HG03066 (cell line): ENCODE results near the gene TMEM222.
"Not testable (repeated sequence)": the region's sequence is repeated elsewhere in the genome, so short reads cannot be mapped to it uniquely, and the experiment has no call there.

Experiments
- ATAC-seq: cut with Tn5 transposase; IDR thresholded peaks from one replicate; pipeline ENCODE4 v1.9.1; 2021; ENCODE audit warnings: low read depth; ENCODE audit not compliant: unreplicated experiment

Gene TMEM222

DNA sequence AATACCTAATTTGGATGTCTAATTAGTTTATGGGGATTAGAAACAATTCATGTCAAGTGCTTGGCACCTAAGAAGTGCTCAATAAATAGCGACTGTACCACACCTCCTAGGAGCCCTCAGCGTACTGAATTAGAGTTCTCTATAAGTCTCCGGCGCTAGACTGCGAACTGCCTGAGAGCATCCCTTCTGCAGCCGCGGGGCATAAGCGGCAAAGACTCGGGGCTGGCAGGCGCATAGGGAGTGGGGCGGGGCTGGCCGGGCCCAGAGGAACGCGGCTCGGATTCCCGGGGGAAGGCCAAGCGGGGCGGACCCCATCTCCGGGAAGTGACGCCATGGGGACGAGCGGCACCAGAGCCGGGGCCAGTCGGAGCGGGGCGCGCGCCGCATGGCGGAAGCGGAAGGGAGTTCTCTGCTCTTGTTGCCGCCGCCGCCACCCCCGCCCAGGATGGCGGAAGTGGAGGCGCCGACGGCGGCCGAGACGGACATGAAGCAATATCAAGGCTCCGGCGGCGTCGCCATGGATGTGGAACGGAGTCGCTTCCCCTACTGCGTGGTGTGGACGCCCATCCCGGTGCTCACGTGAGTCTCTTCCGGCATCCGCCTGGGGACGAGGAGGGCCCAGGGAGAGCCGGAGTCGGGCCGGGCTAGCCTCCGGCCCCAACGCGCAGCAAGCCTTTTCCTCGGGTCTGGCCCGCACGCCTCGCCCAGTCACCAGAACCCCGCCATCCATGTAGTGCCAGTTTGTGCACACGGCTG is at the start of gene TMEM222:
TMEM222 (plus strand) TSS at position 351 of the 756 bp plus-strand sequence; CDS start at position 386, 35 bp downstream.
- ATAC-seq: peak; percentile 93

DNA sequence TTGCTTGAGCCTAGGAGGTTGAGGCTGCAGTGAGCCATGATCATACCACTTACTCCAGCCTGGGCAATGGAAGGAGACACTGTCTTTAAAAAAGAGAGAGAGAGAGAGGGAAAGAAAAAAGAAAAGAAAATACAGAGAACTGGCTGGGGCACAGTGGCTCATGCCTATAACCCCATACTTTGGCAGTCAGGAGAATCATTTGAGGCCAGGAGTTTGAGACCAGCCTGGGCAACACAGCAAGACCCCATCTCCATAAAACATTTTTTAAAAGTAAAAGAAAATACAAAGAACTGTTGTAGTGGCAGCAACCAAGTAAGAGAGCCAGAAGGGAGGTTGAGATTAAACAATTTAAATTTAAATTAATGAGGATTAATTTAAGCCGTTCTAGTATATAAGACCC is 47.8 kb upstream of the TMEM222 start:
- no peak for ATAC-seq

- ATAC-seq: no peak
These were observed 46.3 kb upstream of the TMEM222 start for GRCh38 chr1:27275696-27276095.

GRCh38 chr1:27284425-27285273 is 37.3 kb upstream of the TMEM222 start:
- ATAC-seq: no peak

DNA sequence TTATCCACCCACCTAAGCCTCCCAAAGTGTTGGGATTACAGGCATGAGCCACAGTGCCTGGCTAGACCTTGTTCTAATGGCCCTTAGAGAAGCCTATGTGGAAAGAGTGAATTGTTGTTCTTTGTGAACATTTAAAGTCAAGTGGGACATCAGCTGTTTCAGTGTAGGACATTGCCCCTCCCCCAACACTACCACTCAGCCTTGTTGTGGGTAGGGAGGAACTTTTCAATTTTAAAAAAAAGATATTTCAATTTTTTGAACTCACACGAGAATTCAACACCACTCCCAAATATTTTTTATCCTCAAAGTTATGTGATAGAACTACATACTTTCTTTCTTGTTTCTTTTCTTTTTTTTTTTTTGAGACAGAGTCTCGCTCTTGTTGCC is 36.7 kb upstream of the TMEM222 start:
- ATAC-seq: no peak

- ATAC-seq: not testable (repeated sequence)
These were observed 36.1 kb upstream of the TMEM222 start for GRCh38 chr1:27285821-27286220.

GRCh38 chr1:27289125-27289524 is 32.8 kb upstream of the TMEM222 start:
- not testable (repeated sequence) for ATAC-seq

GRCh38 chr1:27290581-27290980 is 31.4 kb upstream of the TMEM222 start:
- no peak for ATAC-seq

GRCh38 chr1:27292106-27292505 is 29.9 kb upstream of the TMEM222 start:
- ATAC-seq: no peak

DNA sequence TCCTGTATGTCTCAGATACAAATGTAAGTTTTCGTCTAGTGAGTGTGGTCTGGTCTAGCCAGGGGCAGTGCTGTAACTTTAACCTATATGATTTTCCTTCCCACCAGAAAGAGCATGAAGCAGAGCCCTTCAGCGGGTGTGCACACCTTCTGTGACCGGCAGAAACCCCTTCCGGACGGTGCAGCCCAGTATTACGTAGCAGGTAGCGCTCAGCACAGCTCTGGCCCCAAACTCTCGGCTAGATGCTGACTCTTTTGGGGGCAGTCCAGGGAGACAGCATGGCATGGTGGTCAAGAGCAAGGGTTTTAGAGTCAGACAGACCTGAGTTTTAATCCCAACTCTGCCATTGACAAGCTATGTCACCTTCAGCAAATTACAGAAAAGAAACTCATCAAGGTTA is 28.0 kb upstream of the TMEM222 start:
- ATAC-seq: no peak

- no peak for ATAC-seq
These were observed 25.1 kb upstream of the TMEM222 start for GRCh38 chr1:27296773-27297291.

- no peak for ATAC-seq
These were observed 24.1 kb upstream of the TMEM222 start for GRCh38 chr1:27297903-27298302.

DNA sequence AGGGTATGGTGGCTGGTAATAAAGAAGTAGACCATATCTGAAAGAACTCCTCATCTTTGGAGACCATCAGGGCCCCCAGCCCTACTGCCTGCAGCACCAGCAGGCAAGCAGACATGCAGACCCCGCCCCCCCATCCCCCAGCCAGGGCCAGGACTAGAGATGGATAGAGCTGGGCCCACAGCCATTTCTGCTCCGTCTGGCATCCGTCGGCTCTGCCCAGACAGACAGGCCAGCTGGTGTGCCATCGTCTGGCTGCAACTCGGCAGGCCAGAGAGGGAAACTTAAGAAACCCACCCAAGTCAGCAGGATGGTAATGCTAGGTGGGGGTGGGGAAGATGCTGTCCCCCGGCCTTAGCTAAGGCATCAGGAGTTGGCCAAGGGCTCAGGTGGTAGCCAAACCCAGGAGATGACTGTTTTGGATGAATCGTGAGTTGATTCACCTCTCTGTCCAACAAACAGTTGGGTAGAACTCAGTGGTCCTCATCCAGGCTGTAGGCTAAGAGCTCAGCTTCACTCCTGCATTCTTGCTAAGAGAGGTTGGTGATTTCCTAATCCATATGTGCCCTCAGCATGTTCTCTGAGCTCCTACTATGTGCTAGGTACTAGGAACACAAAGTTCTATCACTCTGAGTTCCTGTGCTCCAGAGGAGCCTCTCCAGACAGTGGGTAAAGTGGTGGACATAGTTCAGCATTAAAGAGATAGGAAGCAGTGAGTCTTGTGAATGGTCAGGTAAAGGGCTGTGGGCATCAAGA is 23.2 kb upstream of the TMEM222 start:
- ATAC-seq: no peak

DNA sequence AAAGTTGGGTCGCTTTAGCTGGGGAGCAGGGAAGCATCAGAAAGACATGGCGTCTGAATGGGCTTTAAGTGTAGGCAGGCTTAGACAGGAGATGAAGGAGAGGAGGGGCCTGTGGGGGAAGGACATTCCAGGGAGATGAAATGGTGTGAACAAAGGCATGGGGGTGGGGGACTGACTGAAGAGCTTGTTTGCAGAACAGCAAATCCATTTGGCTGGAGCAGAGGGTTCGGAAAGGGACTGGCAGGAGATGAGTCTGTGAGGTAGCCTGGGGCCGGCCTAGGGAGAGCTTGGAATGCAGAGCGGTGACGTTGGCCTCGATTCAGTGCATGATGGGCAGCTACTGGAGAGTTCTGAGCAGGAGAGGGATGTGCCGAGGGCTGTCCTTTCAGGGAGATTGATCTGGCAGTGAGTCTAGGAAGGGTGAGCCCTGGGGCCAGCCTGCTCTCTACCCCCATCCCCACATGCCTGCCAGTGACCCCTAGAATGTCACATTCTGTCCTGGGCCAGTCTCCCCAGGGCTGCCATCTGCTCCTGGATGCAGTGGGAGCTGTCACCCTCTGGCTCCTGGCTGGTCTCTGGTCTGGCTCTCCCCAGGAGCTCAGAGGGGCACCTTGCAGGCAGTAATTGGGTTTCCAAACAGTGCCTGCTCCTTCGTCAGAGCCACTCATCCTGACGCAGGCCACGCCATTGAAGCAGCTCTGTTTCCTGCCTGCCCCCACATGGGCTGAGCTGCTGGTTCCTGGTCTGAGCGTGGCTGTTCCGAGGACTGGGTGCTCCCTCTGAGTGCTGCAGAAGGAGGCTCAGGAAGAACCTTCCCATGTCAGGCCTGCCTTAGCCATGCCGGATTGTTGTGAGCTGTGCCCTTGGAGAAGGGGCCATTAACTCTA is 22.3 kb upstream of the TMEM222 start:
- ATAC-seq: no peak

DNA sequence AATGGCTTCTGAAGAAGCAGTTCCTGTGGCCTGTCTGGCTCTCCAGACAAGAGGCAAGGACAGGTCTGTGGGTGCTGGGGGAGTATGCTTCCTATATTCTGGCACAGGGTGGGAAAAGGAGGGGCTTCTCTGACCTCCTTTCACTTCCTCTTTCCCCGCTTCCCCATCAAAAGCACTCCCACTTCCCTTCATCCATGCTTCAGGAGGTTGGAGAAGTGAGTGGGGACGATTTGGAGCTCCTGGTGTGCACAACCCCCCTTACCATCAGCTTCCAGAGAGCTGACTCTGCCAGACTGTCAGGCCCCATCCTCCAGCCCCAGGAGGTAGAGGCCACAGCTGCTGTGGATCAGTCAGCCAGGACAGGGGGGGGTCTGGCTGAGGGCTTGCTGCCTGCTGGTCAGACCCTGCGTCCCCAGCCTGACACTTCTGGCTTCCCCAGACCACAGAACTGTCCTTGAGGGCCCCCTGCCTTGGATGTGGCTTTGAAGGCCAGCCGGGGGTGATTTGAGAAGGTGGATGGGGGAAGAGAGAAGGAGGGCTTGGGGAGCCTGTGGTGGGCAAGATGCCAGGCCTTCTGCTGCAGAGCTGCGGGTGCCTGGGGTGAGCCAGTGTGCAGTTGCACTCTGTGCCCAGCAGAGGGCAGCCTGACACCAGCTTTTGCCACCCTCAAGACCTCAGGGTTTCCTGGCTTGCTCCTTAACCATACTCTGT is 21.5 kb upstream of the TMEM222 start:
- ATAC-seq: no peak

- ATAC-seq: no peak
These were observed 20.9 kb upstream of the TMEM222 start for GRCh38 chr1:27301052-27301422.

DNA sequence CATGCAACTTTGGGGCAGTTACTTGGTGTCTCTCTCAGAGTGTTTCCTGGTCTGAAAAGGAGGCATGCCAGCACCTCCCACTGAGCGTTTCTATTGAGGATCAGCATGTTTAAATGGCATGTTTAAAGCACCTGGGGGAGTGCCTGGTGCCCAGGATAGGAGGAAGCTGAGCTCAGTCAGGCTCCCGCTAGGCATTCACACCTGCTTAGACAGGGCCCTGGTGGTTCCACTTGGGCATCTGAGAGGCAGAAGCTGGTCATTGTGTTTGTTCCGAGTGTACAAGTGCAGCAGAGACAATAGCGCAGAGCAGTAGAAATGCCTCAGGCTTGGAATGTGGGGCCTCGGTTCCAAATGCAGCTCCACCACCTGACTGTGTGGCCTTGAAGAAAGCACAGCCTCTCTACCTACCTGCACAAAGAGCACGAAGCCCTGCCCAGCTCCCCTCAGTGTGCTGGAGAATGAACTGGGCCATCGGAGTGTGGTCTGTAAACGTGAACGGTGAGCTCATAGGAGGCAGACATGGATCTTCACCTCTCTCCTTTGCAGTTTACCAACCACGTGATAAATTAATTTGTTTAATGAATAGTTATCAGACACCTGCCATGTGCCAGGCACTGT is 20.3 kb upstream of the TMEM222 start:
- no peak for ATAC-seq

- ATAC-seq: no peak
These were observed 19.4 kb upstream of the TMEM222 start for GRCh38 chr1:27302612-27303011.

GRCh38 chr1:27303509-27303908 is 18.5 kb upstream of the TMEM222 start:
- no peak for ATAC-seq
